A549 treated with ZK216348 at 1 μM for 4 hours (cell line): ENCODE data around the gene CCL20. TPM values are rescaled to one million over a fixed set of nuclear protein-coding genes. Genes with fewer than 3 reads are reported as not detected.

ENCODE experiments used
- total RNA-seq: library from RNA; stranded (reverse); fragments of 200-300 nt; extraction: Qiagen RNA extraction; gene quantifications from 5 replicates; pipeline ENCODE4 v1.2.3, GENCODE V29; 2022; ENCODE audit warnings: low read depth

CCL20 gene, protein sequence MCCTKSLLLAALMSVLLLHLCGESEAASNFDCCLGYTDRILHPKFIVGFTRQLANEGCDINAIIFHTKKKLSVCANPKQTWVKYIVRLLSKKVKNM
- total RNA-seq: 3.4 to 9.4 TPM (median 4.8 TPM) in 5 replicates

DNA sequence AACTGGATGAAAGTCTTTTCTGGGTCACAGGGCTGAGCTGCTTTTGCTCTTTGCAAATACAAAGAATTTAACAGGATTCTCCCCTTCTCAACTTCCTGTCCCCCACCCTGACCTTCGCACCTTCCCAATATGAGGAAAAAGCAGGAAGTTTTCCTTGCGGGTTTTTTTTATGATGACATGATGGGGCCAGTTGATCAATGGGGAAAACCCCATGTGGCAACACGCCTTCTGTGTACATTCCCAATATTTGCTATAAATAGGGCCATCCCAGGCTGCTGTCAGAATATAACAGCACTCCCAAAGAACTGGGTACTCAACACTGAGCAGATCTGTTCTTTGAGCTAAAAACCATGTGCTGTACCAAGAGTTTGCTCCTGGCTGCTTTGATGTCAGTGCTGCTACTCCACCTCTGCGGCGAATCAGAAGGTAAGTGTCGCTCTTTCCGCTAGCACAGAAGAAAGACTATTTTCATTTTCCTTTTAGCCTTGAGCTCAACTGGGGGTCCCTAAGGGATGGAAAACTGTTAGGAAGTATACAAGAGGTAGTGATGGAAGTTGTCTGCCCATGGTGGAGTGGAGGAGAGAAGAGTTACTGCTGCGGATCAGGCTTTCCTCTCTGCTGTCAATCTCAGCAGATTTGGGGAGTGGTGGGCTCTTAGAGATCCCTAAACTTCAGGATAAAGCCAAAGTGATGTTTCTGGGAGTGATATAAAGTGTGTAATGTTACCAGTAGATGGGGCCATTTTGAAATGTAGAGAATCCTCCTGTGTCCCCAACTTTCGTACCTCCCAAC lies at the start of gene CCL20:
Gene CCL20, plus strand, starts transcription at position 281 of the 792 bp plus-strand sequence. Its CDS starts 70 bp downstream, at position 351.

Other genes with a start within 250 kb of the CCL20 start
- not detected in 5 replicates for gene SCYGR2, start 214.9 kb upstream of the CCL20 start, total RNA-seq
- not detected in 5 replicates for gene SCYGR3, start 199.0 kb upstream of the CCL20 start, total RNA-seq
- not detected in 5 replicates for gene SCYGR4, start 196.3 kb upstream of the CCL20 start, total RNA-seq
- not detected in 5 replicates for gene SCYGR5, start 147.0 kb upstream of the CCL20 start, total RNA-seq
- 2.4 to 3.0 TPM (median 2.9 TPM) in 5 replicates for gene SLC19A3, start 95.8 kb upstream of the CCL20 start, total RNA-seq
- gene SCYGR6, start 89.1 kb upstream of the CCL20 start, total RNA-seq: not detected in 5 replicates
- not detected in 5 replicates for gene SCYGR7, start 85.5 kb upstream of the CCL20 start, total RNA-seq
- gene SCYGR8, start 67.9 kb upstream of the CCL20 start, total RNA-seq: not detected in 5 replicates
- 2.1 to 4.0 TPM (median 2.6 TPM) in 5 replicates for gene DAW1, start 57.8 kb downstream of the CCL20 start, total RNA-seq